A549 (cell line): ENCODE data around the gene ARID1B.

Experiments used
- CBX8 ChIP-seq: fragments of 200-600 bp; sonication (generic); IDR thresholded peaks from 2 replicates; pipeline ENCODE4 v1.6.1; 2016
- EP300 ChIP-seq, 2 experiments: fragments of >200 bp; sonication (Bioruptor Twin); formaldehyde crosslinking; IDR thresholded peaks; 2 replicates in 1 of 2; 3 replicates in 1 of 2; pipeline ENCODE4 v1.6.1; 2016 to 2017
- HOXB13 ChIP-seq: fragments of 250-450 bp; sonication (Bioruptor Pico); IDR thresholded peaks from 2 replicates; pipeline ENCODE4 v1.5.0; 2020; ENCODE audit warnings: low read depth, mild to moderate bottlenecking, moderate library complexity
- MAZ ChIP-seq: fragments of 150-350 bp; IDR thresholded peaks from 2 replicates; pipeline ENCODE4 v1.6.1; 2014; ENCODE audit warnings: antibody characterized with exemption, low read depth, low read length, borderline replicate concordance
- POLR2A ChIP-seq: IDR thresholded peaks from 2 replicates; pipeline ENCODE4 v1.6.1; 2012; ENCODE audit warnings: mild to moderate bottlenecking, low read length
- RCOR1 ChIP-seq: fragments of 150-350 bp; IDR thresholded peaks from 2 replicates; pipeline ENCODE4 v1.6.1; 2014; ENCODE audit warnings: antibody characterized with exemption, low read length, low read depth
- RNF2 ChIP-seq: fragments of 200-600 bp; sonication (generic); IDR thresholded peaks from 2 replicates; pipeline ENCODE4 v1.6.1; 2016; ENCODE audit warnings: low read depth, mild to moderate bottlenecking, antibody characterized with exemption, moderate library complexity, borderline replicate concordance
- TF ChIP-seq, protein P1 (sequence below): fragments of >200 bp; sonication (Bioruptor Twin); formaldehyde crosslinking; IDR thresholded peaks from 3 replicates; pipeline ENCODE4 v1.5.1; 2016

DNA sequence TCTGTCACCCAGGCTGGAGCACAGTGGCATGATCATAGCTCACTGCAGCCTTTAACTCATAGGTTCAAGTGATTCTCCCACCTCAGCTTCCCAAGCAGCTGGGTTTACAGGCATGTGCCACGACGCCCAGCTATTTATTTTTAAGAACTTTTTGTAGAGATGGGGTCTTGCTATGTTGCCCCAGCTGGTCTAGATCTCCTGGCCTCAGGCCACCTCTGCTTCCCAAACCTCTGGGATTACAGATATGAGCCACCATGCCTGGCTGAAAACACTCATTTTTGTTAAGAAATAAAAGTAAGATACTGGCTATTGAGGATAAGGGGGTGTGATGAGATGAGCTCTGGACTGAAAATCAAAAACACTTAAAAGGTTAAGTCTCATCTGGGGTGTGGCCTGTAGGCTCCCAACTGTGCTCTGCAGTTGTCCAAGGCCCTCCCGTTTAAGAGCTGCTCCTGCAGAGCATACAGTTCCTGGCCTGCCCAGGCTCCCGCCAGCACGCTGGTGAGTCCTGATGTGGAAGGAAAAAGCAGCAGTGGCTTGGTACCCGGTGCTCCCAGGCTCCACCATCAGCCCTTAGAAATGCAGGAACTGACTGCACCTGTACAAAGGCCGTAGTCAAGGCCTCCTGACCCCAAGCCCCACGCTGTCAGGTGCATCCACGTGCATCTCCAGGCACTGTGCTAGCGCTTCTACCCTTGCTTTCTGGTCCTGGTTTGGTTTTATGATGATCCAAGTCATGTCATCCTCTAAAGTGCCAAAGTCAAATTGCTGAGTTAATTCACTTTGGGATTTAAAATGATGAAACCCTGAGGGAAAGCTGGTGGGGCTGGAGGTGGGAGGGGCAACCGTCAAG is 434.7 kb downstream of the ARID1B start:
- TF ChIP-seq POLR2A (no peak), CBX8 (no peak), EP300 (IDR thresholded peaks at IDR 0.05) (no peak), RCOR1 (no peak), MAZ (no peak), RNF2 (no peak), HOXB13 (CRISPR knock-in tag) (no peak)
- TF ChIP-seq, protein P1, sequence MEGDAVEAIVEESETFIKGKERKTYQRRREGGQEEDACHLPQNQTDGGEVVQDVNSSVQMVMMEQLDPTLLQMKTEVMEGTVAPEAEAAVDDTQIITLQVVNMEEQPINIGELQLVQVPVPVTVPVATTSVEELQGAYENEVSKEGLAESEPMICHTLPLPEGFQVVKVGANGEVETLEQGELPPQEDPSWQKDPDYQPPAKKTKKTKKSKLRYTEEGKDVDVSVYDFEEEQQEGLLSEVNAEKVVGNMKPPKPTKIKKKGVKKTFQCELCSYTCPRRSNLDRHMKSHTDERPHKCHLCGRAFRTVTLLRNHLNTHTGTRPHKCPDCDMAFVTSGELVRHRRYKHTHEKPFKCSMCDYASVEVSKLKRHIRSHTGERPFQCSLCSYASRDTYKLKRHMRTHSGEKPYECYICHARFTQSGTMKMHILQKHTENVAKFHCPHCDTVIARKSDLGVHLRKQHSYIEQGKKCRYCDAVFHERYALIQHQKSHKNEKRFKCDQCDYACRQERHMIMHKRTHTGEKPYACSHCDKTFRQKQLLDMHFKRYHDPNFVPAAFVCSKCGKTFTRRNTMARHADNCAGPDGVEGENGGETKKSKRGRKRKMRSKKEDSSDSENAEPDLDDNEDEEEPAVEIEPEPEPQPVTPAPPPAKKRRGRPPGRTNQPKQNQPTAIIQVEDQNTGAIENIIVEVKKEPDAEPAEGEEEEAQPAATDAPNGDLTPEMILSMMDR: no peak
